T-helper 22 cell (primary cell): Measurements from ENCODE around the gene OR5B12.
"Not testable (repeated sequence)": the region's sequence is repeated elsewhere in the genome, so short reads cannot be mapped to it uniquely, and the experiment has no call there.

ENCODE experiments used
- DNase-seq: peaks from one replicate; pipeline ENCODE4 v3.0.0-alpha.2; 2020; ENCODE audit warnings: low read depth

The OR5B12 gene

GRCh38 chr11:58442136-58442535, at the start of gene OR5B12:
OR5B12 (minus strand) TSS chr11:58442236; CDS start chr11:58440151, 2,085 bp downstream.
- DNase-seq: no peak

- DNase-seq: no peak
These were observed 48.8 kb upstream of the OR5B12 start for GRCh38 chr11:58490827-58491226.

- DNase-seq: no peak
These were observed 45.1 kb upstream of the OR5B12 start for GRCh38 chr11:58487170-58487569.

GRCh38 chr11:58485961-58486360, 43.9 kb upstream of the OR5B12 start:
- DNase-seq: no peak

GRCh38 chr11:58471892-58472291, 29.9 kb upstream of the OR5B12 start:
- no peak for DNase-seq

GRCh38 chr11:58466293-58466692, 24.3 kb upstream of the OR5B12 start:
- DNase-seq: no peak

- no peak for DNase-seq
These were observed 23.7 kb upstream of the OR5B12 start for GRCh38 chr11:58465690-58466089.

GRCh38 chr11:58451585-58451984, 9.5 kb upstream of the OR5B12 start:
- no peak for DNase-seq

GRCh38 chr11:58446294-58446693, 4.3 kb upstream of the OR5B12 start:
- no peak for DNase-seq

GRCh38 chr11:58444300-58444699, 2.3 kb upstream of the OR5B12 start:
- DNase-seq: no peak

- no peak for DNase-seq
These were observed 3.5 kb downstream of the OR5B12 start for GRCh38 chr11:58438486-58438885.

GRCh38 chr11:58434217-58434616, 7.8 kb downstream of the OR5B12 start:
- no peak for DNase-seq

- DNase-seq: no peak
These were observed 8.3 kb downstream of the OR5B12 start for GRCh38 chr11:58433638-58434203.

GRCh38 chr11:58429273-58429672, 12.8 kb downstream of the OR5B12 start:
- DNase-seq: no peak

GRCh38 chr11:58428021-58428420, 14.0 kb downstream of the OR5B12 start, which contains the start of gene OR5B2:
OR5B2 (minus strand) TSS chr11:58428121; CDS start chr11:58423261, 4,860 bp downstream.
- no peak for DNase-seq

GRCh38 chr11:58406774-58407173, 35.3 kb downstream of the OR5B12 start, which contains the start of gene OR5B3:
OR5B3 (minus strand) TSS chr11:58406874; CDS start chr11:58403409, 3,465 bp downstream.
- no peak for DNase-seq

GRCh38 chr11:58399622-58400021, 42.4 kb downstream of the OR5B12 start:
- not testable (repeated sequence) for DNase-seq

- DNase-seq: no peak
These were observed 46.5 kb downstream of the OR5B12 start for GRCh38 chr11:58395581-58395980.

GRCh38 chr11:58394195-58394594, 47.8 kb downstream of the OR5B12 start:
- no peak for DNase-seq

GRCh38 chr11:58392746-58393145, 49.3 kb downstream of the OR5B12 start:
- DNase-seq: no peak

- DNase-seq: no peak
These were observed 50.2 kb downstream of the OR5B12 start for GRCh38 chr11:58391879-58392278.

GRCh38 chr11:58390551-58391063, 51.4 kb downstream of the OR5B12 start:
- no peak for DNase-seq
